Measurements from ENCODE around the gene RNF115.
"Not testable (repeated sequence)": the region's sequence is repeated elsewhere in the genome, so short reads cannot be mapped to it uniquely, and the experiment has no call there.

Gene RNF115

GRCh38 chr1:145845144-145845513 lies 21.2 kb upstream of the RNF115 start:
- intact Hi-C loops (cut with DNase I; ENCODE audit: low total_unique reads): loop anchor here (2.0 to 5.0 kb wide), 2 partner anchors 67 to 170 kb away; partner anchors contain the start of gene ITGA10
- Histone ChIP-seq H3K9me3 (no peaks in the 10 kb centered on the region), H3K36me3 (peaks cover 22 to 59% (median 46%) of the 10 kb centered on the region in 3 donors), H3K27ac (peak overlapping the region; percentile 81 to 84), H3K4me1 (peaks cover 0 to 29% (median 24%) of the 10 kb centered on the region in 4 donors), H3K27me3 (no peaks in the 10 kb centered on the region), H3K4me3 (peak overlapping the region; percentile 54 to 70)
- TF ChIP-seq CTCF (IDR thresholded peaks at IDR 0.05): no peak
- no peak for DNase-seq

GRCh38 chr1:145843031-145843430 lies 19.1 kb upstream of the RNF115 start:
- H3K27ac ChIP-seq: no peak overlapping the region
- DNase-seq: no peak
- no peaks in the 10 kb centered on the region for H3K27me3 ChIP-seq
- no peak overlapping the region for H3K4me3 ChIP-seq
- H3K36me3 ChIP-seq: peaks cover 43 to 59% (median 58%) of the 10 kb centered on the region in 3 donors
- intact Hi-C loops (cut with DNase I; ENCODE audit: low total_unique reads): no loop called here
- H3K4me1 ChIP-seq: peaks cover 0 to 18% (median 14%) of the 10 kb centered on the region in 4 donors
- no peaks in the 10 kb centered on the region for H3K9me3 ChIP-seq
- no peak for TF ChIP-seq CTCF (IDR thresholded peaks at IDR 0.05)

- Histone ChIP-seq H3K36me3 (peaks cover 94 to 100% (median 96%) of the 10 kb centered on the region in 3 donors), H3K27ac (no peak overlapping the region), H3K9me3 (no peaks in the 10 kb centered on the region), H3K4me1 (no peaks in the 10 kb centered on the region), H3K4me3 (no peak overlapping the region), H3K27me3 (no peaks in the 10 kb centered on the region)
- no peak for DNase-seq
- no peak for TF ChIP-seq CTCF (IDR thresholded peaks at IDR 0.05)
- intact Hi-C loops (cut with DNase I; ENCODE audit: low total_unique reads): no loop called here
Observed at GRCh38 chr1:145837656-145838055, 13.8 kb upstream of the RNF115 start.

GRCh38 chr1:145830810-145831209 lies 6.9 kb upstream of the RNF115 start:
- H3K9me3 ChIP-seq; DNase-seq; intact Hi-C loops (cut with DNase I; ENCODE audit: low total_unique reads); H3K27me3 ChIP-seq; H3K4me3 ChIP-seq; H3K27ac ChIP-seq; H3K4me1 ChIP-seq: not testable (repeated sequence)
- peaks cover 82 to 100% (median 93%) of the 10 kb centered on the region in 3 donors for H3K36me3 ChIP-seq

DNA sequence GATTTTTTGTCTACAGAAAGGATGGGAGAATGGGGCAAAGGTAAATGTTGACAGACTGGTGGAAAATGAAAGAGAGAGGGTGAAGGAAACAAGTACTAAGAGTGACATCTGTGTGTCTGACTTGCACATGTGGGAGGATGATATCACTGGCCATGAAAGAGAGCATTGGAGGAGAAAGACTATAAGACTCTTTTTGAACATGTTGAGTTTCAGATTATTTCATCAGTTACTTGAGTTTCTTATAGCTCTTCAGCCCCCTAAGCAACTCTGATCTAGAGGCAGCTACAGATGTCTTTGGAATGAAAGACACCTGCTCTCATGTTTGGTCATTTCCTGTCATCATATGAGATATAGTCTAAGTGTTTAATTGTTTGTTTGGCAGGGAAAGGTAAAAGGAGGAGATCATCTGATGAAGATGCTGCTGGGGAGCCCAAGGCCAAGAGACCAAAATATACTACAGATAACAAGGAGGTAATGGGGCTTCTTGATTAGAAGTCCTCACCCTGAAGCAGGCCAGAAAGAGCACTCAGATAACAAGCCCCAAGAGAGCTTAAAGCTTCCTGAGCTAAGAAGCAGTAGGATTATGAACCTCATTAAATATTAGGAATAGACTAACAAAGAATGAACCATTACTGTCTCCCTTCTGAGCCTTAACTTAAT lies 4.6 kb upstream of the RNF115 start:
- TF ChIP-seq CTCF (IDR thresholded peaks at IDR 0.05): no peak
- intact Hi-C loops (cut with DNase I; ENCODE audit: low total_unique reads): no loop called here
- Histone ChIP-seq H3K4me1 (peaks cover 0 to 14% (median 11%) of the 10 kb centered on the region in 4 donors), H3K36me3 (peaks cover 60 to 80% (median 72%) of the 10 kb centered on the region in 3 donors), H3K27me3 (no peaks in the 10 kb centered on the region), H3K9me3 (no peaks in the 10 kb centered on the region), H3K27ac (no peak overlapping the region), H3K4me3 (no peak overlapping the region)
- no peak for DNase-seq

DNA sequence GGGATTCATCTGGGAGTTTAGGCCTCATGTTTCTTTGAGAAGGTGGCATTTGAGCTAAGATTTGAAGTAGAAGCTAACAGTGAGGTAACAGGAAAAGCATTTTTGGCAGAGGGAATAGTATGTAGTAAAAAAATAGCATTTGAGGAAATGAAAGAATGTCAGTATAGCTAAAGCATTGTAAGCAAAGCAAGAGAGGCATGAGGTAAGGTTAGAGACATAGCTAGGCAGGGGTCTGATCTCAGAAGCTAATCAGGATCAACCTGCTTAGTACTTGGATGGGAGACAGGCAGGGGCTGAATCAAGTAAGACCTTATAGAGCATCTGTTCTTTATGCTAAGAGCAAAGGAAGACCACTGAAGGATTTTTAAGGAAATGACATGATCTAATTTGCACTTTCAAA lies 4.1 kb upstream of the RNF115 start:
- Histone ChIP-seq H3K4me3 (no peak overlapping the region), H3K27me3 (no peaks in the 10 kb centered on the region), H3K36me3 (peaks cover 55 to 75% (median 67%) of the 10 kb centered on the region in 3 donors), H3K27ac (no peak overlapping the region), H3K4me1 (peaks cover 0 to 14% (median 11%) of the 10 kb centered on the region in 4 donors), H3K9me3 (no peaks in the 10 kb centered on the region)
- no peak for DNase-seq
- intact Hi-C loops (cut with DNase I; ENCODE audit: low total_unique reads): no loop called here
- TF ChIP-seq CTCF (IDR thresholded peaks at IDR 0.05): no peak

Measured in tibial artery (tissue), 4 donors.